Duodenal mucosa (tissue), 2 donors: ENCODE results near the gene FOXJ3.
"Not testable (repeated sequence)": the region's sequence is repeated elsewhere in the genome, so short reads cannot be mapped to it uniquely, and the experiment has no call there.

Source experiments
- H3K27ac ChIP-seq: one replicate; pipeline ENCODE4 v1.7.0; 2013; ENCODE audit warnings: low read depth, low read length
- H3K27me3 ChIP-seq, 2 donors: one replicate each; pipeline ENCODE4 v1.7.0; 2013; ENCODE audit warnings: low read length in 2 of 2, control low read depth in 1 of 2; ENCODE audit not compliant: insufficient read depth in 2 of 2, control insufficient read depth in 1 of 2
- H3K36me3 ChIP-seq, 2 donors: one replicate each; pipeline ENCODE4 v1.7.0; 2013; ENCODE audit warnings: low read length in 2 of 2, control low read depth in 1 of 2; ENCODE audit not compliant: insufficient read depth in 2 of 2, control insufficient read depth in 1 of 2
- H3K4me1 ChIP-seq, 2 donors: one replicate each; pipeline ENCODE4 v1.7.0; 2013; ENCODE audit warnings: low read length in 2 of 2, control low read depth in 1 of 2; ENCODE audit not compliant: insufficient read depth in 2 of 2, control insufficient read depth in 1 of 2
- H3K4me3 ChIP-seq, 2 donors: one replicate each; pipeline ENCODE4 v1.7.0; 2013; ENCODE audit warnings: low read length in 2 of 2, low read depth in 1 of 2
- H3K9ac ChIP-seq, 2 donors: one replicate each; pipeline ENCODE4 v1.7.0; 2013; ENCODE audit warnings: low read length in 2 of 2, low read depth in 1 of 2
- H3K9me3 ChIP-seq, 2 donors: one replicate each; pipeline ENCODE4 v1.7.0; 2013; ENCODE audit warnings: low read length in 2 of 2, control low read depth in 1 of 2; ENCODE audit not compliant: control insufficient read depth in 1 of 2

The FOXJ3 gene

GRCh38 chr1:42206930-42207329 is 128.1 kb downstream of the FOXJ3 start:
- H3K4me1 ChIP-seq, H3K27me3 ChIP-seq, H3K4me3 ChIP-seq, H3K27ac ChIP-seq, H3K9me3 ChIP-seq, H3K9ac ChIP-seq: not testable (repeated sequence)
- peaks cover 7 to 13% of the 10 kb centered on the region in 2 donors for H3K36me3 ChIP-seq

DNA sequence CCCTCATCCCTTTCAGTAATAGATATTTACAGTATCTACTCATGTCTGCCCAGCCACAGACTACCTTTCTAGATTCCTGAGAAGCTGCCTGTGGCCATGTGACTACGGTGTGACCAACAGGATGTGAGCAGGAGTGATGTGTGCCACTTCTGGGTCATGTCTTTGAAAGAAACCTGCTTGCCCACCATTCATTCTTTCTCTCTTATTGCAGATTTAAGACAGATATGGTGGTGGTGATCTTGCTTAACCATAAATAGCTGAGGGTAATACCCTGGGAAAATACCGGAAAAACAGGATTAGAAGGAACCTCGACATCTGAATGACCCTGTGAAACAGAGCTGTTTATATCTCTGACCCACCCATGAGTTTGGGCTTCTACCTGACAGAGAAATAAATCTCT is 128.9 kb downstream of the FOXJ3 start:
- H3K9me3 ChIP-seq = no peaks in the 10 kb centered on the region
- peaks cover 5 to 13% of the 10 kb centered on the region in 2 donors for H3K36me3 ChIP-seq
- no peaks in the 10 kb centered on the region for H3K27me3 ChIP-seq
- H3K9ac ChIP-seq = no peak overlapping the region
- H3K4me1 ChIP-seq = peaks cover 7 to 9% of the 10 kb centered on the region in 2 donors
- no peak overlapping the region for H3K27ac ChIP-seq
- no peak overlapping the region for H3K4me3 ChIP-seq

DNA sequence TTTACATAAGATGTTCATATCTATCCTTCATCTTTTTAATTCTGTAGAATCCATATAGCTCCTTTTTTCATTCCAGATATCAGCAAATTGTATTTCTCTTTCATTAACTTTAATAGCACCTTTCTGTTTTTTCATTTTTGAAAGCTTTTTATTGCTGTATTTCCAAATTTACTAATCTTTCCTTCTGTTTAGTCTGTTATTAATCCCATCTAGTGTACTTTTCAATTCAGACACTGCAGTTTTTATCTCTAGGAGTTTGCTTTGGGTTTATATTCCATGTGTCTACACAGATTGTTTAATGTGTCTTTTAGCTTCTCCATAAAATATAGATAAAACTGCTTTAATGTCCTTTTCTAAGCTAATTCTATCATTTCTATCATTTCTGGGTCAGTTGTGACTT is 133.0 kb downstream of the FOXJ3 start:
- H3K4me1 ChIP-seq = no peaks in the 10 kb centered on the region
- no peaks in the 10 kb centered on the region for H3K27me3 ChIP-seq
- H3K9ac ChIP-seq = no peak overlapping the region
- H3K27ac ChIP-seq = no peak overlapping the region
- H3K36me3 ChIP-seq = peaks cover 10 to 22% of the 10 kb centered on the region in 2 donors
- H3K9me3 ChIP-seq = no peaks in the 10 kb centered on the region
- H3K4me3 ChIP-seq = no peak overlapping the region

DNA sequence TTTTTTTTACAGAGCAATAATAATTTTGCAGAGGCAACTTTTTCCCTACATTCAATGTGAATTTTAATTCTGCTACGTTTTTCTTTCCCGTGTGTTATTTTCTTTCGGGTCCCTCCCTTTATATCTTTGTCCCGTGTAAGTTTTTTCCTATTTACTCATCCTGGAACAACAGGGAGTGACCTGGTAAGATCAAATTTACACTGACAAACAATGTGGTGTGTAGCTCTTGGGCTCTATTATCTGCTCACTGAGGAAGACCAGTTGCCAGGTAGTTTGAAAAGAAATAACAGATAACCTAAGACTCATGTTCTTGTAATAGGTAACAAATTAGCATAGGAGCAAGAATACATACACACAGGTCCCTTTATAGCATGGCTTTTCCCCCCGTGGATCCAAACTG is 136.8 kb downstream of the FOXJ3 start:
- no peaks in the 10 kb centered on the region for H3K4me1 ChIP-seq
- H3K36me3 ChIP-seq = peaks cover 14 to 26% of the 10 kb centered on the region in 2 donors
- H3K27me3 ChIP-seq = no peaks in the 10 kb centered on the region
- H3K9ac ChIP-seq = no peak overlapping the region
- H3K4me3 ChIP-seq = no peak overlapping the region
- no peak overlapping the region for H3K27ac ChIP-seq
- H3K9me3 ChIP-seq = no peaks in the 10 kb centered on the region

GRCh38 chr1:42195841-42196240 is 139.2 kb downstream of the FOXJ3 start:
- Histone ChIP-seq H3K9ac (no peak overlapping the region), H3K9me3 (no peaks in the 10 kb centered on the region), H3K27ac (no peak overlapping the region), H3K27me3 (no peaks in the 10 kb centered on the region), H3K4me1 (no peaks in the 10 kb centered on the region), H3K4me3 (no peak overlapping the region), H3K36me3 (peaks cover 18 to 34% of the 10 kb centered on the region in 2 donors)

- Histone ChIP-seq H3K4me1 (no peaks in the 10 kb centered on the region), H3K9ac (no peak overlapping the region), H3K36me3 (peaks cover 19 to 51% of the 10 kb centered on the region in 2 donors), H3K27ac (no peak overlapping the region), H3K27me3 (no peaks in the 10 kb centered on the region), H3K9me3 (no peaks in the 10 kb centered on the region), H3K4me3 (no peak overlapping the region)
These were observed 142.9 kb downstream of the FOXJ3 start for GRCh38 chr1:42192106-42192505.

- H3K36me3 ChIP-seq = peaks cover 19 to 58% of the 10 kb centered on the region in 2 donors
These were observed 143.7 kb downstream of the FOXJ3 start for GRCh38 chr1:42191319-42191718.

GRCh38 chr1:42189931-42190853 is 144.8 kb downstream of the FOXJ3 start:
- Histone ChIP-seq H3K27ac (no peak overlapping the region), H3K27me3 (no peaks in the 10 kb centered on the region), H3K4me1 (no peaks in the 10 kb centered on the region), H3K36me3 (peaks cover 19 to 55% of the 10 kb centered on the region in 2 donors), H3K9ac (no peak overlapping the region), H3K9me3 (no peaks in the 10 kb centered on the region), H3K4me3 (no peak overlapping the region)

More at GRCh38 chr1:42191319-42191718, 143.7 kb downstream of the FOXJ3 start:
- Histone ChIP-seq H3K4me3 (no peak overlapping the region), H3K9ac (no peak overlapping the region), H3K27me3 (no peaks in the 10 kb centered on the region), H3K9me3 (no peaks in the 10 kb centered on the region), H3K27ac (no peak overlapping the region), H3K4me1 (no peaks in the 10 kb centered on the region)

DNA sequence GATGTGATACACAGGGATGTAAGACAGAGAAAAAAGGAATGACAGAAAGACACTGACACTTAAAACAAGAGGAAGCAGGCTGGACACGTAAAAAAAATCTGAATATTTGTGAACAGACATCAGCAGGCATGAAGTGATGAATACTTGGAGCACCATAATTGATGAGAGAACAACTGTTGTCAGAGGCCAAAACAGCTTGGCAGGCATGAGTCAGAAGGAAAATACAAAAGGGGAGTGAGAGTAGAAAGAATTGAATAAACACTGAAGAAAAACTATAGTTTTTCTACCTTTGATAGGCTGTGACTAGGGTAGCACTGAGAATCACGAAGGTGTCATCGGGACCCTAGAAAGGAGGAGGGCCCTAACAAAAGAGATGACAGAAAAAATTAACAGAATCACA is 148.9 kb downstream of the FOXJ3 start:
- Histone ChIP-seq H3K9me3 (no peaks in the 10 kb centered on the region), H3K4me3 (no peak overlapping the region), H3K4me1 (no peaks in the 10 kb centered on the region), H3K27ac (no peak overlapping the region), H3K36me3 (peaks cover 23 to 52% of the 10 kb centered on the region in 2 donors), H3K27me3 (no peaks in the 10 kb centered on the region), H3K9ac (no peak overlapping the region)

- H3K9me3 ChIP-seq = no peaks in the 10 kb centered on the region
- H3K4me1 ChIP-seq = no peaks in the 10 kb centered on the region
- H3K27ac ChIP-seq = no peak overlapping the region
- no peak overlapping the region for H3K4me3 ChIP-seq
- H3K36me3 ChIP-seq = peaks cover 25 to 51% of the 10 kb centered on the region in 2 donors
- no peak overlapping the region for H3K9ac ChIP-seq
- no peaks in the 10 kb centered on the region for H3K27me3 ChIP-seq
These were observed 150.4 kb downstream of the FOXJ3 start for GRCh38 chr1:42184616-42185015.
